Measurements from ENCODE around the gene TMC8. TPM values are rescaled to one million over a fixed set of nuclear protein-coding genes. Genes with fewer than 3 reads are reported as not detected.
"Not testable (repeated sequence)": the region's sequence is repeated elsewhere in the genome, so short reads cannot be mapped to it uniquely, and the experiment has no call there.

Gene TMC8
- total RNA-seq, 1 donor from 2014 or later = under 0.01 TPM

DNA sequence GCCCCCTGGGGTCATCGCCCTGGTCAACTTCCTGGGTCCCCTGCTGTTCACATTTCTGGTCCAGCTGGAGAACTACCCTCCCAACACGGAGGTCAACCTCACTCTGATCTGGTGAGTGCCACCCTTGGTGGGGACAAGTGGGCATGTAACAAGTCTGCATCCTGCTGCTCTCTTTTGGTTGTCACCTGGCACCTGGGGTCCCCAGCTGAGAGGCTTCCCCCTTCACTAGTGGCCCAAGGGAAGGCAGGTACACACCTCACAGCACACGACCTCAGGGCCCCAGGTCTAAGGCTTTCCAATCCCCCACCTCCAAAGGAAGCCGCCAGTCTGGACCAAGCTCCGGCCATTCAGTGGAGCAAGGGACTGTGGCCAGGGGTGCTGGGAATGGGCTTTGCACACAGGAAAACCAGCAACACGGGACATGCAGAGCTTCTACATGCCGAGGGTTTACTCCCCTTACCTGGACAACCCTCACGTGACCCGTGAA is 4.4 kb downstream of the TMC8 start:
- no peak for DNase-seq (ENCODE audit: low read depth, low spot score)

- DNase-seq (ENCODE audit: low read depth, low spot score) = no peak
These were observed 5.4 kb downstream of the TMC8 start for GRCh38 chr17:78135858-78136500.

DNA sequence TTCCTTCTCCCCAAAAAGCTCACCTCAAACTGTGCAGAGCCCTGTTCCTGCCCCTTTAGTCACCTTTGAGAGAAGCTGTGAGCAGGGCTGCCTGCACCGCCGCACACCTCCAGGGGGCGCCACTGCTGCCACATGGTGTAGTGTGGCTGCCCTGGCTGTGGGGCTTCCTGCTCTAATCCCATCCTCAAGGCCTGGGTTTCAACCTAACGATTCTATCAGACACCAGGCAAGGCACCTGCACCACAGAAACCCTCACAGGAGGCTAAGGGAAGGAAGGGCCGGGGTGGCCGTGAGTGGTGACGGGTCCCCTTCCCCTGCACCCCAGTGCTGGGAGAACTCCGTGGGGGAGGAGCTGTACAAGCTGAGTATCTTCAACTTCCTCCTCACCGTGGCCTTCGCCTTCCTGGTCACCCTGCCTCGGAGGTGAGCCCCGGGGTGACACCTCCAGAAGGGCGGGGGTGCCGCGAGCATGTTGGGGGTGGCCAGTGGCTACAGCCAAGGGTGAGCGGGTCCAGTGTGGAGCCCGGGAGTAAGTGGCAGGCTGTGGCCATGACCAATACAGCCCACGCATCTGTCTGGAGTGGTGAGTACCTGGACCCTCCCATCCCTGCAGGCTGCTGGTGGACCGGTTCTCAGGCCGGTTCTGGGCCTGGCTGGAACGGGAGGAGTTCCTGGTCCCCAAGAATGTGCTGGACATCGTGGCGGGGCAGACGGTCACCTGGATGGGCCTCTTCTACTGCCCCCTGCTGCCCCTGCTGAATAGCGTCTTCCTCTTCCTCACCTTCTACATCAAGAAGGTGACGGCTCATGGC is 7.0 kb downstream of the TMC8 start:
- DNase-seq (ENCODE audit: low read depth, low spot score) = no peak

GRCh38 chr17:78138204-78139060 is 7.9 kb downstream of the TMC8 start:
- no peak for DNase-seq (ENCODE audit: low read depth, low spot score)

DNA sequence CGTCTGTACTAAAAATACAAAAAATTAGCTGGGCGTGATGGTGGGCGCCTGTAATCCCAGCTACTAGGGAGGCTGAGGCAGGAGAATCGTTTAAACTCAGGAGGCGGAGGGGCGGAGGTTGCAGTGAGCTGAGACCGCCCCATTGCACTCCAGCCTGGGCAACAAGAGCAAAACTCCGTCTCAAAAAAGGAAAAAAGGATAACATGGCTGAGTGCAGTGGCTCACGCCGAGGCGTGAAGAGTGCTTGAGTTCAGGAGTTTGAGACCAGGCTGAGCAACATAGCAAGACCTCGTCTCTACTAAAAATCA is 9.2 kb downstream of the TMC8 start:
- not testable (repeated sequence) for DNase-seq (ENCODE audit: low read depth, low spot score)

GRCh38 chr17:78140169-78141051 is 9.8 kb downstream of the TMC8 start:
- DNase-seq (ENCODE audit: low read depth, low spot score) = peak; percentile 48

GRCh38 chr17:78141437-78142118 is 11.0 kb downstream of the TMC8 start:
- DNase-seq (ENCODE audit: low read depth, low spot score) = no peak

GRCh38 chr17:78142119-78142861 is 11.7 kb downstream of the TMC8 start:
- no peak for DNase-seq (ENCODE audit: low read depth, low spot score)

DNA sequence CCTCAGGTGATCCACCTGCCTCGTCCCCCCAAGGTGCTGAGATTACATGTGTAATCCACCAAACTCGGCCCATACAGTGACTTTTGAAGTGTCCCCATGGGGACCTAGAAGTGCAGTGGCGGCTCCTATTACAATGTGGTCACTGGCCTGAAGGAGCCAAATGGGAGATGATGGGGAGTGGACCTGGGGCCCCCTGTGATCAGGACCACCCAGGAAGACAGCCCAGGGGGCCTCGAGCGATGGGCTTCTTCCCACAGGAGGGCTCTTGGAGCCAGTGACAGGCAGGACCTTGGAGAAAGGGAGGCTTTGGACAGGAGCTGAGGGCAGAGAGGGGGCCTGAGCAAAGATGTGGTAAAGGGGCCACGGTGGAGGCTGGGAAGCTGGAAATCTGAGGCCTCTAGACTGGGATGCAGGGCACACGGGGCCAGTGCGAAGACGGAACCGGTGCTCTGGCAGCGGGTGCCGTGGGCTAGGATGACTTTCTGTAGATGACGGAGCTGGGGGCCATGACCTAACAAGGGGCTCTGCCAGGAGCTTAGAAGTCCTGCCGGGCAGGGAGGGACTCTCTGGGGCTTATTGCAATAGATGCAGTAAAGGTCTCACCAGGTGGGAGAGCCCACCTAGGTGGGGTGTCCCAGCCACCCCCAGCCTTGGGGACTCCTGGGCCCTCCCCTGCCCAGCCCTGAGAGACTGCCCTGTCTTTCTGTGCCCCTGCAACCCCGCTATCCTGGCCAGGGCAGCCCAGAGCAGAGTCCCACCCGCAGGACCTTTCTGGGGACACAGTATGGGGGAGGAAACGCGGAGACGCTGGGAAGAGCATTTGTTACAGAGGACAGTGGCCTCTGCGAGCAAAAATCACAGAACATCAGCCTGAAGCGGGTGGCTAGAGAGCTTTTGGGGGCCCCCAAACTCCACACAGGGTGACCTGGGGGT is 12.9 kb downstream of the TMC8 start:
- DNase-seq (ENCODE audit: low read depth, low spot score) = no peak

DNA sequence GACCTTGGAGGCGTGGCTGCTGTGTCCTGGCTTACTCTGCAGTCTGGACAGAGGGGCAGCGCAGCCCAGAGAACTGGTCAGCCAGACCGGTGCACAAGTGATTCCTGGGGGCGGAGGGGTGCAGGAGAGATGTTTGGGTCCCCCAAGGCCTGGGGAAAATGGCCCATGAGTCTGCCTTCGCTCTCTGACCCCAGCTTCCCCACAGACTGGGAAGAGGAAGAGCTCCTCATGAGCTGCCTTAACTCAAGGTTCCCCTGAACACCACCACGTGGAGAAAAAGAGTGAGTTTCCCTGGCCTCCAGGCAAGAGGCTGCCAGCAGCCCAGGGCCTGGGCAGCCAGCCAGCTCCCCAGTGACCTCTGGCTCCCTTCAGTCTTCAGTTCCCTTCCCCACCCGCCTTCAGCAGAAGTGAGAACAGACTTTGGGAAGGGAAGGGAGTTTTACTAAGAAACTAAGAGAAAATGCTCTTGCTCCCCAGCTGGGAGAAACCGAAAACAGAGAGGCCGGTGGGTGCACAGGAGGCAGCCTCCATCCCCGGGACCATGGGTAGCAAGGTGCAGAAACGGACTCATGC is 13.7 kb downstream of the TMC8 start:
- peak; percentile 60 for DNase-seq (ENCODE audit: low read depth, low spot score)

DNA sequence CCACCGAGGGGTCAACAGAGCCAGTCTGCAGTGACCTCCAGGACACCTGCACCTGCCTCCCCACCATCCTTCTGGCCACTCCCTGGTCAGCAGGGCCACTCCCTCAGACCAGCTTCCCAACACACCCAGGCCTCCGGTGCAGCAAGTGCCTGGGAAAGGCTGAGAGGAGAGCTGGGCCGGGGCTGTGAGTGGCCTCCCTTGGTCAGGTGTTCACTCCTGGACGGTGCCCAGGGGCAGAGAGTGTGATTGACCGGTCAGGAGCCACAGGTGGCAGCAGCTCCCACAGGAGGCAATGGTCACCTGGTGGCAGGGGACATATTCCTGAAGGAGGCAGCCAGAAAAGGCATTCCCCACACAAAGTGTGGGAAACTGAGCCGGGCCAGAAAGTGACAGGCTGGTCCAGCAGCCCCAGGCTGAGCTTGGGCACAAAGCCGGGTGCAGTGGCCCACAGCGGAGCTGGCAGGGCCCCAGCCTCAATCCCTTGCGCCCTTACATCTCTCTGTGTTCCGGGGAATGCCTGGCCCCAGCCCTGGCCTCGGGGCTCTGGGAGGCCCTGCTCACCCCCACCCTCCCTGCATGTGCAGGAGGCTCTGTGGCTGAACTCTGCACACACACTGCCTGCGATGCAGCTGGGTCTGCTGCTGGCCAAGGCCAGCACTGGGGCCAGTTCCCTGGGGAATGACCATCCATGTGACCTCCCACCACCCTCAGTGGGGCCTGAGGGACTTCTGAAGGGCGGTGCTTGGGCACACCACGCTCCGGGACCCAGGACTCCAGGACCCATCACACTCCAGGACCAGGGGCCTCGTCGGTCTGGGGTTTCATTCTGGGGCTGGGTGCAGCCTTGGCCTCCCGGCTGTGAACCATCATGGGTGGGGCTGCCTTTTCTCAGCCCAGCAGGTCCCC is 14.4 kb downstream of the TMC8 start:
- DNase-seq (ENCODE audit: low read depth, low spot score) = no peak

- no peak for DNase-seq (ENCODE audit: low read depth, low spot score)
These were observed 15.9 kb downstream of the TMC8 start for GRCh38 chr17:78146471-78146869.

DNA sequence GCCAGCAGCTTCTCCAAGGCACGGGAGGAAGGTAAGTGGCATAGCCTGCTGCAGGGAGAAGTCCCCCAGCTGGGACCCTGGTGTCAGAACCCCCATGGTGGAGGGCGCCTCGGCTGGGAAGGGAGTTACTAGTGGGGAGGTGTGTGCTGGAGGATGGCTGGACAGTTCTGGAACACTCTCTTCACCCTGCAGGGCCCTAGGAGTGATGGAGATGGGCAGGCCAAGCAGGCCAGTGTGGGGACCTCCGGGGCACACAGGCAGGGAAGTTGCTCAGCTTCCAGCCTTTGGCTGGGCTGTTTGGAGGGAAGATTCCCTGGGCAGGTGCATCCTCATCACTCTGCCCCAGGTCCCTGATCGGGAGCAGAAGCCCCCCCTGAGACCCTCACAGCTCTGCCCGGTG is 16.3 kb downstream of the TMC8 start:
- DNase-seq (ENCODE audit: low read depth, low spot score) = no peak

DNA sequence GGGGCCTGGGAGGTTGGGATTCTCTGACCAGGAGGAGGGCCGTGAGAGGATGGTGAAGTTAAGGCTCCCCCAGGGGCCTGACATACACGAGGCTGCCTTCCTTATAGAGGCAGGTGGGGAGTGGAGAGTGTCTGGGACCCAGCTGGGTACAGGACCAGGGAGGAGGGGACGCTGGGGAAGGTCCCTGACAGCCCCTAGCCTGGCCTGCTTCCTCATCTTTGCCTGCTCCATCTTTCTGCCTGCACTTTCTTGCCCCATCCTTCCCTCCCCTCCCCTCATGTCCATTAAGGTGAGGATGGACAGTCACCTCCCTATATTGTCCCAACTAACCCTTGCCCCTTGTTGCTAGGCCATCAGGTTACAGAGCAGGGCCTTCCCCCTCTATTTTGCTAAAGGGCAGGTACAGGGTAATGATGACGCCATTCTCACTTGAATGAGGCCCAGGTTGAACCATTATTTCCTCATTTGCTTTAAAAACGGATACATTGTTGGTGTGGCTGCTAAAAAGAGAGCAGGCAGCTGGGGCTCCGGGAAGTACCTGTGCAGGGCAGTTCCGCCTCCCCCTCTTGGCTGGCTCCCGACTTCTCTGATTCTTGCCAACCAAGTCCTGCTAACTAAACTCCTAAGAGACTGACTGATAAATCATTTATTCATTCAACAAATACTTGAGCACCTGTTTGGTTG is 16.9 kb downstream of the TMC8 start:
- no peak for DNase-seq (ENCODE audit: low read depth, low spot score)

- DNase-seq (ENCODE audit: low read depth, low spot score) = no peak
These were observed 17.9 kb downstream of the TMC8 start for GRCh38 chr17:78148286-78149016.

DNA sequence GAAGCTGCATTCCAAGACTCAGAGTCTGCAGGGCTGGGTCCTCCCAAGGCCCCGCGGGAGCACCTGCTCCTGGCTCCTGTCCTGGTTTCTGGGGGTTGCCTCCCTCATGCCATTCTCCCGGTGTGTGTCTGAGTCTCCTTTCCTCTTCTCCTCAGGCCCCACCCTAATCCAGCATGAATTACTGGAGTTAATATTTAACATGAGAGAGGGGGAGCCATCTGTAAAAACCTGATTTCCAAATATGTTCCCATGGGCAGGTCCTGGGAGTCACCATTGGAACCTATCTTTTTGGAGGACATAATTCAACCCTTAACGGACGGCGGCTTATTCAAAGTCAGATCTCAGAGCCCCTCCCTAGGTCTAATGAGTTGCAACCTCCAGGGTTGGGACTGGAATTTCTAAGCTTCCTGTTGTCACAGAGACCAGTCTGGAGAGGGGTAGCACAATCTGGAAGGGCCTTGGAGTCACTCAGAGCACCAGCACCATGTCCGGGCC is 21.0 kb downstream of the TMC8 start:
- peak; percentile 68 for DNase-seq (ENCODE audit: low read depth, low spot score)

Data from pulmonary artery endothelial cell (primary cell).